HepG2 (cell line): ENCODE results near the gene PPP2R5B. TPM values are rescaled to one million over a fixed set of nuclear protein-coding genes. Genes with fewer than 3 reads are reported as not detected.

ENCODE experiments used
- ATAC-seq: fragments of 200-7000 bp; cut with Tn5 transposase; 3 replicates; pipeline ENCODE4 v1.9.1; 2020; ENCODE audit warnings: mild to moderate bottlenecking, moderate library complexity
- BruUV-seq: library from RNA; stranded (reverse); fragments of 400-500 nt; replicated peaks from 2 replicates; lab custom pipeline; 2021; lab: Mats Ljungman, UMichigan
- CTCF ChIA-PET: fragments of 300-600 bp; formaldehyde crosslinking; extraction: SDS; loops from one replicate; lab custom pipeline; 2021; ENCODE audit warnings: low total read pairs, inconsistent platforms, low intra/inter-chr PET ratio; lab: Yijun Ruan, JAX
- POLR2A ChIA-PET: fragments of 350-600 bp; sonication (Branson Sonifier 250); formaldehyde crosslinking; loops from one replicate; lab custom pipeline; 2020; ENCODE audit warnings: antibody characterized with exemption, inconsistent platforms; lab: Yijun Ruan, JAX
- DNase-seq: peaks from one replicate; pipeline ENCODE4 v3.0.0-alpha.2; 2015; ENCODE audit warnings: low spot score
- FAIRE-seq: peaks from 3 replicates; lab custom pipeline; 2011; peaks lifted over from hg19 to GRCh38; lab: Jason Lieb, UNC
- H2AFZ ChIP-seq: one replicate; pipeline ENCODE4 v1.6.1; 2011; ENCODE audit warnings: low read length, inconsistent platforms
- H3K27ac ChIP-seq: fragments of 300-600 bp; 3 replicates; pipeline ENCODE4 v1.8.0; 2011; ENCODE audit warnings: mixed run types, mild to moderate bottlenecking, mixed read lengths, low read length, inconsistent platforms; ENCODE audit not compliant: insufficient read depth; ENCODE audit errors: extremely low read length
- H3K27me3 ChIP-seq, 2 experiments: fragments of 200-600 bp in 1 of 2; 2 replicates in 1 of 2; 3 replicates in 1 of 2; pipeline versions ENCODE4 v1.6.0 to v1.8.0; 2011; ENCODE audit warnings: low read length in 2 of 2, mild to moderate bottlenecking in 2 of 2, moderate library complexity in 2 of 2, inconsistent platforms in 1 of 2; ENCODE audit not compliant: insufficient read depth in 2 of 2, control insufficient read depth in 1 of 2
- H3K36me3 ChIP-seq, 2 experiments: fragments of 200-600 bp in 1 of 2; replicated peaks in 1 of 2; 2 replicates in 1 of 2; 3 replicates in 1 of 2; pipeline versions ENCODE4 v1.5.1 to v1.8.0; 2011; ENCODE audit warnings: low read length in 2 of 2, inconsistent platforms in 1 of 2; ENCODE audit not compliant: insufficient read depth in 2 of 2, control insufficient read depth in 1 of 2
- H3K4me1 ChIP-seq: 2 replicates; pipeline ENCODE4 v1.5.1; 2012; ENCODE audit warnings: low read length, inconsistent platforms; ENCODE audit not compliant: insufficient read depth
- H3K4me2 ChIP-seq: 2 replicates; pipeline ENCODE4 v1.6.0; 2011; ENCODE audit warnings: low read depth, low read length, inconsistent platforms
- H3K4me3 ChIP-seq, 3 experiments: fragments of 200-600 bp in 1 of 3; sonication (generic), shearing (Covaris generic) in 1 of 3; replicated peaks in 1 of 3; 2 replicates each; pipeline ENCODE4 v1.5.1; 2011 to 2016; ENCODE audit warnings: low read length in 3 of 3, inconsistent platforms in 2 of 3, low read depth in 2 of 3, mild to moderate bottlenecking in 2 of 3, control low read depth in 1 of 3, mixed read lengths in 1 of 3; ENCODE audit not compliant: insufficient read depth in 1 of 3
- H3K79me2 ChIP-seq: one replicate; pipeline ENCODE4 v1.6.1; 2011; ENCODE audit warnings: low read length, inconsistent platforms; ENCODE audit not compliant: insufficient read depth
- H3K9ac ChIP-seq: 2 replicates; pipeline ENCODE4 v1.6.0; 2011; ENCODE audit warnings: mild to moderate bottlenecking, low read depth, low read length, inconsistent platforms; ENCODE audit not compliant: insufficient read depth
- H3K9me3 ChIP-seq: 2 replicates; pipeline ENCODE4 v1.5.1; 2012; ENCODE audit warnings: mild to moderate bottlenecking, low read length
- H4K20me1 ChIP-seq: 2 replicates; pipeline ENCODE4 v1.6.0; 2011; ENCODE audit warnings: inconsistent platforms, mild to moderate bottlenecking, low read length, moderate library complexity; ENCODE audit not compliant: insufficient read depth
- HNF1B ChIP-seq: sonication (generic); formaldehyde crosslinking; IDR thresholded peaks from 2 replicates; pipeline ENCODE4 v1.5.1; 2020; ENCODE audit warnings: mild to moderate bottlenecking, moderate library complexity, missing genetic modification reagents
- MED13 ChIP-seq: sonication (generic); formaldehyde crosslinking; IDR thresholded peaks from 2 replicates; pipeline ENCODE4 v1.5.0; 2020; ENCODE audit warnings: missing genetic modification reagents
- RAD21 ChIP-seq: fragments of 450-650 bp; formaldehyde crosslinking; IDR thresholded peaks from 2 replicates; pipeline ENCODE4 v1.5.0; 2020; ENCODE audit warnings: mild to moderate bottlenecking
- RARA ChIP-seq: IDR thresholded peaks from 2 replicates; pipeline ENCODE4 v1.6.1; 2016; ENCODE audit warnings: missing genetic modification reagents, missing compliant biosample characterization
- REXO4 ChIP-seq: sonication (generic); formaldehyde crosslinking; IDR thresholded peaks from 2 replicates; pipeline ENCODE4 v1.8.0; 2022; ENCODE audit warnings: missing genetic modification reagents, mild to moderate bottlenecking, borderline replicate concordance
- ZBTB14 ChIP-seq: sonication (generic); formaldehyde crosslinking; IDR thresholded peaks from 2 replicates; pipeline ENCODE4 v1.4.0; 2020; ENCODE audit warnings: missing genetic modification reagents
- ZNF20 ChIP-seq: sonication (generic); formaldehyde crosslinking; IDR thresholded peaks from 2 replicates; pipeline ENCODE4 v1.4.0; 2020; ENCODE audit warnings: mild to moderate bottlenecking, moderate library complexity, missing genetic modification reagents
- ZNF615 ChIP-seq: sonication (generic); formaldehyde crosslinking; IDR thresholded peaks from 2 replicates; pipeline ENCODE4 v1.5.0; 2020; ENCODE audit warnings: mild to moderate bottlenecking, missing genetic modification reagents, borderline replicate concordance
- ZNF709 ChIP-seq: sonication (generic); formaldehyde crosslinking; IDR thresholded peaks from 2 replicates; pipeline ENCODE4 v1.5.0; 2020; ENCODE audit warnings: mild to moderate bottlenecking, missing genetic modification reagents
- WGBS: methylation state at CpG from one replicate; pipeline ENCODE4 v1.1.6; 2017; ENCODE audit warnings: low lambda C conversion rate; 5-methylcytosine and 5-hydroxymethylcytosine counted together
- in situ Hi-C: cut with HindIII; loops from 2 replicates; pipeline ENCODE4 v1.10.0; 2017; ENCODE audit warnings: low pct_unique_long_range_greater_than_20kb; ENCODE audit not compliant: extremely low pct_ligation_motif_present
- intact Hi-C: fragments of 100-400 bp; cut with micrococcal nuclease; formaldehyde crosslinking; loops from one replicate; pipeline ENCODE4 v1.10.0; 2022; ENCODE audit not compliant: unreplicated experiment
- polyA plus RNA-seq, 8 experiments: library from polyadenylated mRNA; depleted of rRNA in 3 of 8; stranded (reverse) in 7 of 8; unstranded in 1 of 8; fragments of >200 nt; fragmentation: Illumina TruSeq in 4 of 8; extraction: Trizol in 4 of 8; gene quantifications; 2 replicates each; pipeline versions ENCODE4 v1.2.1 to v1.2.3, GENCODE V29; 2011 to 2016; ENCODE audit warnings: low read depth in 4 of 8, missing spikeins in 1 of 8, mixed read lengths in 1 of 8; ENCODE audit not compliant: insufficient read depth in 1 of 8
- total RNA-seq, 5 experiments: library from RNA; depleted of rRNA; stranded (reverse); fragments of >200 nt; fragmentation: Illumina TruSeq; extraction: Trizol; gene quantifications; 2 replicates each; pipeline ENCODE4 v1.2.3, GENCODE V29; 2016; ENCODE audit warnings: low read depth in 1 of 5

The PPP2R5B gene
- total and polyA plus RNA-seq, 2 of the 13 experiments (the other 11 are each of a cell fraction or from before 2014, with no cell fraction given), result 2.3 to 8.3 TPM

- POLR2A ChIA-PET, result no interaction called here
- in situ Hi-C loops, result no loop called here
- Histone ChIP-seq H3K4me3 (no peak overlapping the region), H3K9ac (no peak overlapping the region), H3K4me2 (no peak overlapping the region), H3K9me3 (no peaks in the 10 kb centered on the region), H3K36me3 (peaks cover 40 to 46% of the 10 kb centered on the region in 2 experiments; a peak in 4 of 5 replicates), H2AFZ (no peak overlapping the region), H3K4me1 (no peaks in the 10 kb centered on the region), H3K79me2 (no peaks in the 10 kb centered on the region), H3K27me3 (no peaks in the 10 kb centered on the region), H3K27ac (no peak overlapping the region), H4K20me1 (no peaks in the 10 kb centered on the region)
- BruUV-seq, result no TSS peak
- WGBS, result 96% methylated on average over 16 of the region's 25 CpGs
- DNase-seq (no peak), ATAC-seq (no peak), FAIRE-seq (no peak)
- TF ChIP-seq ZNF20 (CRISPR knock-in tag), result no peak
- no peak for TF ChIP-seq HNF1B
- CTCF ChIA-PET, result no interaction called here
- intact Hi-C loops, result no loop called here
These were observed 18.8 kb upstream of the PPP2R5B start for GRCh38 chr11:64905516-64906313.

GRCh38 chr11:64906314-64906635, 18.2 kb upstream of the PPP2R5B start:
- no TSS peak for BruUV-seq
- no peaks in the 10 kb centered on the region for H3K27me3 ChIP-seq
- ATAC-seq (no peak), FAIRE-seq (no peak), DNase-seq (no peak)
- POLR2A ChIA-PET, result no interaction called here
- H3K79me2 ChIP-seq, result no peaks in the 10 kb centered on the region
- no peaks in the 10 kb centered on the region for H4K20me1 ChIP-seq
- WGBS, result 83% methylated on average over 1 of the region's 13 CpGs
- H3K36me3 ChIP-seq, result peaks cover 43 to 52% of the 10 kb centered on the region in 2 experiments; a peak in 4 of 5 replicates
- no peak overlapping the region for H3K27ac ChIP-seq
- H2AFZ ChIP-seq, result no peak overlapping the region
- CTCF ChIA-PET, result no interaction called here
- no peak overlapping the region for H3K4me2 ChIP-seq
- no peak overlapping the region for H3K4me3 ChIP-seq
- no peaks in the 10 kb centered on the region for H3K4me1 ChIP-seq
- TF ChIP-seq ZNF615 (CRISPR knock-in tag), result no peak
- TF ChIP-seq ZBTB14, result no peak
- TF ChIP-seq MED13 (CRISPR knock-in tag), result no peak
- no peak for TF ChIP-seq ZNF709 (CRISPR knock-in tag)
- no peak for TF ChIP-seq RARA (CRISPR knock-in tag)
- no peak for TF ChIP-seq REXO4 (CRISPR knock-in tag)
- no peak for TF ChIP-seq RAD21
- in situ Hi-C loops (no loop called here), intact Hi-C loops (no loop called here)
- H3K9me3 ChIP-seq, result no peaks in the 10 kb centered on the region
- H3K9ac ChIP-seq, result no peak overlapping the region
